ENCODE data around the gene BSND. TPM values are rescaled to one million over a fixed set of nuclear protein-coding genes. Genes with fewer than 3 reads are reported as not detected.

BSND gene
- total RNA-seq, 2 experiments from 2014 or later = not detected

- intact Hi-C loops (cut with micrococcal nuclease) = no loop called here
Measured at GRCh38 chr1:55052221-55053142, 53.7 kb downstream of the BSND start.

GRCh38 chr1:55053265-55053954 is 54.7 kb downstream of the BSND start:
- Mint-ChIP-seq H3K36me3 (ENCODE audit: low read depth) (no peaks in the 10 kb centered on the region), H3K4me3 (no peak overlapping the region), H3K9me3 (no peaks in the 10 kb centered on the region), H3K4me1 (ENCODE audit: low read depth) (no peaks in the 10 kb centered on the region), H3K27me3 (no peaks in the 10 kb centered on the region), H3K27ac (no peak overlapping the region)
- ChIA-PET POLR2A (no interaction called here), CTCF (interaction anchor here (2.4 kb wide), 1 partner anchor 32 kb away, joined by 6 read pairs; no protein-coding TSS in a partner anchor)
- ATAC-seq (no peak), DNase-seq (no peak)
- intact Hi-C loops (cut with micrococcal nuclease) = no loop called here
- no peak for TF ChIP-seq CTCF (IDR thresholded peaks at IDR 0.05)

More at GRCh38 chr1:55052221-55053142, 53.7 kb downstream of the BSND start:
- Mint-ChIP-seq H3K4me1 (ENCODE audit: low read depth) (no peaks in the 10 kb centered on the region), H3K36me3 (ENCODE audit: low read depth) (no peaks in the 10 kb centered on the region), H3K4me3 (no peak overlapping the region), H3K9me3 (no peaks in the 10 kb centered on the region), H3K27me3 (no peaks in the 10 kb centered on the region), H3K27ac (no peak overlapping the region)
- no peak for TF ChIP-seq CTCF (IDR thresholded peaks at IDR 0.05)
- no peak for DNase-seq
- ChIA-PET CTCF (interaction anchor here (2.4 kb wide), 1 partner anchor 31 kb away, joined by 6 read pairs; no protein-coding TSS in a partner anchor), POLR2A (no interaction called here)
- ATAC-seq = no peak

DNA sequence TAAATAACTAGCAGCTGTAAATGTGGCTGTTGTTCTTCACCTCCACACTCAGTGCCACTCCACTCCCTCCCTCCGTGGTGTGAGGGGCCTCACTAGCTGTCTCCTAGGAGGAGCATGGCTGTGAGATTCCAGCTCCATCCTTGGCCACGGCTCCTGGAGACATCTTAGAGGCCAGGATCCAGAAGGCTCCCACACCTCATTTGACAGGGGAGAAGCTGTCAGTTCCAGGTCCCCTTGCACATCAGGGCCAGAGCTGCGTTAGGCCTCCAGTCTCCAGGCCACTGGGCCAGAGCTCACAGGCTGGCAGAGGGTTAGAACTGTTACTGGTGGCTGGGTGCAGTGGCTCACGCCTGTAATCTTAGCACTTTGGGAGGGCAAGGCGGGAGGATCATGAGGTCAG is 55.7 kb downstream of the BSND start:
- no peak overlapping the region for H3K27ac Mint-ChIP-seq
- ATAC-seq (no peak), DNase-seq (no peak)
- H3K4me1 Mint-ChIP-seq (ENCODE audit: low read depth) = no peaks in the 10 kb centered on the region
- no peaks in the 10 kb centered on the region for H3K36me3 Mint-ChIP-seq (ENCODE audit: low read depth)
- no peak for TF ChIP-seq CTCF (IDR thresholded peaks at IDR 0.05)
- no peak overlapping the region for H3K4me3 Mint-ChIP-seq
- no peaks in the 10 kb centered on the region for H3K9me3 Mint-ChIP-seq
- CTCF ChIA-PET = interaction anchor here (1.4 to 2.4 kb wide), 2 partner anchors 33 to 109 kb away, joined by 5 to 6 read pairs; no protein-coding TSS in a partner anchor
- POLR2A ChIA-PET = no interaction called here
- no peaks in the 10 kb centered on the region for H3K27me3 Mint-ChIP-seq
- intact Hi-C loops (cut with micrococcal nuclease) = no loop called here

DNA sequence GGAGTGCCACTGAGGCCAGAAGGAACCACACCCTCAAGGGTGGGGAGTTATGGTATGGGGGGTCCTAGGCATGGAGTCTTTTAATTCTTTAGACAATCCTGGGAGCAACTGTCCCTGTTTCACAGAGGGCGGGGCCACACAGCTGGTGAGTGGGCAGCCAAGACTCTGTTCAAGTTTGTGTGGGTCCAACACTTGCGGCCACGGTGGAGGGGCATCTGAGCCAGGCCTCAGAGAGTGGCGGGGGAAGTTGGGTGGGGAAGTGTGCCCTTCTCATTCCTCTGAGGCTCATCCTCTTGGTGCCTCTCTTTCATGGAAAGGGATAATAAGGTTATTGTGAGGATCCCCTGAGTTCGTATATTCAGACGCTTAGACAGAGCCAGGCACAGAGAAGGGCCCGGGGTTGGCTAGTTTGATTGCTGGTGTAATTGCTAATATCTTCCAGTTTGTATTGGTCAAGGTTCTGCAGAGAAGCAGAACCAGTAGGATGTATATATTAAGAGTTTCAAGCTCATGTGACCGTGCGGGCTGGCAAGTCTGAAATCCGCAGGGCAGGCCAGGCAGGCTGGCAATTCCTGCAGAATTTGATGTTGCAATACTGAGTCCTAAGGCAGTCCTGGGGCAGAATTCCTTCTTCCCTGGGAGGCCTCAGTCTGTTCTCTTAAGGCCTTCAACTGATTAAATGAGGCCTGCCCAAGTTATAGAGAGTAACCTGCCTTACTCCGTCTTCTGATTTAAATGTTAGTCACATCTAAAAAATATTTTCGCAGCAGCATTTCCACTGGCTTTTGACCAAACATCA is 56.5 kb downstream of the BSND start:
- no peak for TF ChIP-seq CTCF (IDR thresholded peaks at IDR 0.05)
- Mint-ChIP-seq H3K4me3 (no peak overlapping the region), H3K27ac (no peak overlapping the region), H3K4me1 (ENCODE audit: low read depth) (peaks cover 1% of the 10 kb centered on the region), H3K27me3 (no peaks in the 10 kb centered on the region), H3K9me3 (no peaks in the 10 kb centered on the region), H3K36me3 (ENCODE audit: low read depth) (no peaks in the 10 kb centered on the region)
- ChIA-PET POLR2A (no interaction called here), CTCF (interaction anchor here (1.4 kb wide), 1 partner anchor 110 kb away, joined by 5 read pairs; no protein-coding TSS in a partner anchor)
- DNase-seq (no peak), ATAC-seq (no peak)
- intact Hi-C loops (cut with micrococcal nuclease) = no loop called here

All from activated CD8-positive, alpha-beta T cell treated with anti-CD3 and anti-CD28 coated beads for 36 hours (primary cell).